Measurements from ENCODE around the gene ZNF414. TPM values are rescaled to one million over a fixed set of nuclear protein-coding genes. Genes with fewer than 3 reads are reported as not detected.
A peak's percentile ranks its signal among the peaks of the same experiment; 100 is the strongest.
"Not testable (repeated sequence)": the region's sequence is repeated elsewhere in the genome, so short reads cannot be mapped to it uniquely, and the experiment has no call there.

ZNF414 gene, protein sequence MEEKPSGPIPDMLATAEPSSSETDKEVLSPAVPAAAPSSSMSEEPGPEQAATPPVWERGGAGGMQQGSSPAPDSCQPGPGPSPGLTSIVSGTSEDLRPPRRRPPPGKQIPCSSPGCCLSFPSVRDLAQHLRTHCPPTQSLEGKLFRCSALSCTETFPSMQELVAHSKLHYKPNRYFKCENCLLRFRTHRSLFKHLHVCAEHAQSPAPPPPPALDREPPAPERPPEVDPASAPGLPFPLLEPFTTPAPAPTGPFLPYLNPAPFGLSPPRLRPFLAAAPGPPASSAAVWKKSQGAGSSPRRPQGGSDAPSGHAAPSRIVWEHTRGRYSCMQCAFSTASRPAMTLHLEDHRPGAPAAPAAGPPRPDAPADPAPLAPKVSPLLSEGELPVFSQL
- 4.1 and 8.5 TPM in 2 replicates for total RNA-seq (2014; rRNA removed; shearing (Covaris generic))
- 31.1 and 38.5 TPM in 2 replicates for polyA plus RNA-seq (2015; cell fraction: cytosol; rRNA removed)
- 26.6 and 28.2 TPM in 2 replicates for polyA plus RNA-seq (2015; cell fraction: nucleus; rRNA removed)

DNA sequence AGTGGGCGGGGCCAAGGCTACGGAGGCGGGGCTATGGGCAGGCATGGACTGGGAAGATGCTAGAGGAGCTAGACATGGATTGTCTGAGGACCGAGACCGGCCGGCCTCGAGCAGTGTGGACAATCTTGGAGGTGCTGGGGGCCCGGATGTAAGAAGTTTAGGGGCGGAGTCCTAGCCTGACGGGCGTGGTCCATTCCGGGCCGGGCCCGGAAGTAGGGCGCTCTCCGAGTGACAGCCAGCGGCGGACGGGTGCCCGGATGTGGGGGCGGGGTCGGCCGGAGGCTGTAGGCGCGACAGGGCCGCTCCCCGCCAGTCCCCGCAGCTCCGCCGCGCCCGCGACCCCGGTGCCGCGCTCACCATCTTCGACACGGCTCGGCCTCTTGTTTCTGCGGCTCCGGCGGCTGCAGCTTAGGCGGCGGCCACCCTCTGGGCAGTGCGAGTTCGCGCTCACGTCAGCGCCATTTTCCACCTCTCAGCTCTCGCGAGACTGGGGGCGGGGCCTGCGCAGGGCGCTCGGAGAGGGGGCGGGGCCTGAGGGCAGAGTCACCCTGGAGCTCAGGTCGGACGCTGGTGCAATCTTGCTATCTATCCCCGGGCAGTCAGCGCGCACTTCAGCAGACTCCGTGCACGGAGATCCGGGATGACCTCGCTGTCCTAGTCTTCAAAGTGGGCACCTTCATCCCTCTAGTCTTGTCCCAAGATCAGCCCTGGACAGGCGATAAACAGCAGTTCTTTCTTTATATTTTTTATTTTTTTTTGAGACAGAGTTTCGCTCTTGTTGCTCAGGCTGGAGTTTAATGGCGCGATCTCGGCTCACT is at the start of gene ZNF414:
ZNF414 (minus strand) TSS at position 481 of the 818 bp plus-strand sequence; CDS start at position 360, 121 bp downstream.
- DNase-seq (ENCODE audit: low read depth), result peak; percentile 96

DNA sequence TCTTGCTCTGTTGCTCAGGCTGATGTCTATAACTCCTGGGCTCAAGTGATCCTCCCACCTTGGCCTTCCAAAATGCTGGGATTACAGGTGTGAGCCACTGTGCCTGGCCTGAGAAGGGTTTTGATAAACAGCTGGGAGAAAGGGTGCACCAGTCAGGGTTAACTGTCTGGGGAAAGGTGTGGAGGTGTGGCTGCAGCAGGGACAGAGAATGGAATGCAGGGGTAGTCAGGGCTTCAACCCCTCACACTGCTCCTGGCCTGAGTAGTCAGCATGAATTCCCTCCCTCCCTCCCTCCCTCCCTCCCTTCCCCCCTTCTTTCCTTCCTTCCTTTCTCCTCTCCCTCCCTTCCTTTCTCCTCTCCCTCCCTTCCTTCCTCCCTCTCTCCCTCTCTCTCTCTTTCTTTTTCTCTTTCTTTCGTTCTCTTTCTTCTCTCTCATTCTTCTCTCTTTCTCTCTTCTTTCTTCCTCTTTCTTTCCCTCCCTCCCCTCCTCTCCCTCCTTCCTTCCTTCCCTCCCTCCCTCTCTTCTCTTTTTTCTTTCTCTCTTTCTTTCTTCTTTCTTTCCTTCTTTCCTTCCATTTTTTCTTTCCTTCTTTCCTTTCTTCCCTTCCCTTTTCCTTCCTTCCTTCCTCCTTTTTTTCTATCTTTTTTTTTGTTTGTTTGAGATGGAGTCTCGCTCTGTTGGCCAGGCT is 47.3 kb upstream of the ZNF414 start:
- no peak for DNase-seq (ENCODE audit: low read depth)

DNA sequence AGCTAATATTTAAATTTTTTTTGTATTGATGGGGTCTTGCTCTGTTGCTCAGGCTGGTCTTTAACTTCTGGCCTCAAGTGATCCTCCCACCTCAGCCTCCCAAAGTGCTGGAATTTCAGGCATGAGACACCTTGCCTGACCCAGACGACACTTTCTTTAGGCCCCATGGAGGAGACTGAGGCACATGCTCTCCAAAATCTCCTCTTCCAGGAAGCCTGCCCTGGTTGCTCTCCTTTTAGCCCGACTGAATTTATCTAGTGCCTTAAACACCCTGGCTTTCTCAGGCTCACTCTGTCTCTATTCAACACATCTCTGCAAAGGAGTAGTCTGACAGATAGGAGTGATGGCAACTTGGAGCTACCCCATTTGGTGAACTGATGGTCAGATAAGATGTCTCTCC is 44.4 kb upstream of the ZNF414 start:
- DNase-seq (ENCODE audit: low read depth), result no peak

DNA sequence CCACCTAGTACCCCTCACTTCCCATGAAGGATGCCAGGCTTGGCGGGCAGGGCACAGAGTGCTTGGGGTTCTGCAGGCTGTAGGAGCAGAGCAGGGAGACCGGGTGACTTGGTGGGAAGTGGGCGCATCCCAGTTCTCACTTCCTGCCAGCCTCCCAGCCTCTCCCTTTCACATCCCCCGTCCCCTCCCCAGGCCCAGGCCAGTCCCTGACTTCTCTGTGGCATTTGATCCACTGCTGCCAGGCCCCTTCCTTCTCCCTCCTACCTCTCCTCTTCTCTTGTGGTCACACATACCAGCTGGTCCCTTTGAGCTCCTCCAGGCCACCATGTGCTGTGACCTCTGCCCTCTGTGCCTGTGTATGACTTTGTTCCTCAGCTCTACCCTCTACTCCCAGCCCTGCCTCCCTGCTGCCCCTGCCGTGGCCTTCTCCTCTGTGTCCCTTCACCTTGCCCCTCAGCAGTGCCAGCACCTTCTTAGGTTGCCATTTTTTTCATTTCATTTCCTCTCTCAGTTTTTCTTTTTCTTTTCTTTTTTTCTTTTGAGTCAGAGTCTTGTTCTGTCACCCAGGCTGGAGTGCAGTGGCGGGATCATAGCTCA is 43.8 kb upstream of the ZNF414 start:
- no peak for DNase-seq (ENCODE audit: low read depth)

DNA sequence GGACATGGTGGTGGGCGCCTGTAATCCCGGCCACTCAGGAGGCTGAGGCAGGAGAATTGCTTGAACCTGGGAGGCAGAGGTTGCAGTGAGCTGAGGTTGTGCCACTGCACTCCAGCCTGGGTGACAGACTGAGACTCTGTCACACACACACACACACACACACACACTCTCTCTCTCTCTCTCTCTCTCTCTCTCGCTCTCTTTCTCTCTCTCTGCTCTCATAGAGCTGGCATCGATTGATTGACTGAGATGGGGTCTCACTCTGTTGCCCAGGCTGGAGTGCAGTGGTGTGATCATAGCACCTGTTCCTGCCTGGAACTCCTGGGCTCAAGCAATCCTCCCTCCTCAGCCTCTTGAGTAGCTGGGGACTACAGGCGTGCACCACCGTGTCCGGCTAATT is 39.8 kb upstream of the ZNF414 start:
- not testable (repeated sequence) for DNase-seq (ENCODE audit: low read depth)

DNA sequence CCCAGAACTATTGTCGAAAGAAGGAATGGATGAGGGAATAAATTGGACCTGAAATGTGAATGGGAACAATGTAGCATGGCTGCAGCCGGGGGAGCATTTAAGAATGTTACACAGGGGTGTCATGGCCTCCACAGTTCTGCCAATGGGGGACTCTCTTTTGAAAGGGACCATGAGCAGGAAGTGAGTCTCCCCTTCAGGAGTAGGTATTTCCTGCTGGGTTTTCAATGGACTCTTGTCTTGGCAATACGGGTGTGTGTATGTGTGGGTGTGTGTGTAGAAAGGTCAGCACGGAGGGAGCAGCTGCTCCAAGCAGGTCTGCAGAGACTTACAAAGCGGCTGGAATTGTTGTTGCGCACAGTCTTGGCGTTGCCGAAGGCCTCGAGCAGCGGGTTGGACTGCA is 38.8 kb upstream of the ZNF414 start:
- peak; percentile 55 for DNase-seq (ENCODE audit: low read depth)

DNA sequence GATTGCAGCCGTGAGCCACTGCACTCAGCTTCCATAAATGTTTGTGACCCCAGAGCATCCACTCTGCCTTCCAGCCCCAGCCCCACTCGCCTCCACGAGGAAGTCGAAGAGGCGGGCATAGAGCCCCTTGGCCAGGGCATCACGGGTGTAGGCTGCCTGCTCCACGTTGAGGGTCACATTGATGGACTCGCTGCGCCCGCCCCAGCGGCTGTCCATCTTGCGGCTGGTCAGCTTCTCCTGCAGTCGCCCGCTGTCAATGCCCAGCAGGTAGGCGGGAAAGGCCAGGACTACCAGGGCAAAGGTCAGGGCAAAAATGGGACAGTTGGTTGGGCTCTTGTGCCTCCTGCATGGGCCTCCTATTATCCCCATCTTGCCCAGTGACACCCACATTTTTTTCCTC is 36.1 kb upstream of the ZNF414 start:
- no peak for DNase-seq (ENCODE audit: low read depth)

DNA sequence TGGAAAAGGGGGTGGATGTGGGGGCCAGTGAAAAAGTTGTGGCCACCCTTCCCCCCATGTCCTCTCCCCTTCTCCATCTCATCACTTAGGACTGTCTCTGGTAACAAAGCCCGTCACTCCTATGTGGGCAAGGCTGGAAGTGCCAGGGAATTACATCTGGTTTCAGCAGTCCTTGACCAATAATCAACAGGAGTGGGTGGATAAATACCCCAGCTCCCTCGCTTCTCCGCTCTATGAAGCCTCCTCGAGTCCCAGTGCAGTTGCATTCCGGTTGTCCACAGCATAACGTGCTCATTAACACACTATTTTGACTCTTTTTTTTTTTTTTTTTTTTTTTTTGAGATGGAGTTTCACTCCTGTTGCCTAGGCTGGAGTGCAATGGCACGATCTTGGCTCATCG is 31.8 kb upstream of the ZNF414 start:
- no peak for DNase-seq (ENCODE audit: low read depth)

DNA sequence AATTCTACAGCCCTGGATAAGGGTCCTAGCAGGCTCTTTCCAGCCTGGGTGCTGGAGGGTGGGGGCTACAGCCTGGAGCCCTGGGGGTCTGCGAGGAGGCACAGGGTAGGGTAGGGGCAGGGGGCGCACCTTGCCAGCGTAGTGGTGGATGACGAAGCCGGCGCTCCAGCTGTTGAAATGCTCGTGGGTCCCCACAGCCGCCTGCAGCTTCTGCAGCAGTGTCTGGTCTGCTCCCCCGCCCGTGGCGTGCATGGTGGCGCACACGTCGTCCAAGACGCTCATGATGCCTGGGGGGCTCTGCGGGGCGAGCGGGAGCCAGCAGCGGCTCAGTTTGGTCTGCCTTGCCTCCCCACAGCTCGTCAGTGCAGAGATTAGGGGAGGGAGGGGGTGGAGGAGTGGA is 30.2 kb upstream of the ZNF414 start:
- no peak for DNase-seq (ENCODE audit: low read depth)

DNA sequence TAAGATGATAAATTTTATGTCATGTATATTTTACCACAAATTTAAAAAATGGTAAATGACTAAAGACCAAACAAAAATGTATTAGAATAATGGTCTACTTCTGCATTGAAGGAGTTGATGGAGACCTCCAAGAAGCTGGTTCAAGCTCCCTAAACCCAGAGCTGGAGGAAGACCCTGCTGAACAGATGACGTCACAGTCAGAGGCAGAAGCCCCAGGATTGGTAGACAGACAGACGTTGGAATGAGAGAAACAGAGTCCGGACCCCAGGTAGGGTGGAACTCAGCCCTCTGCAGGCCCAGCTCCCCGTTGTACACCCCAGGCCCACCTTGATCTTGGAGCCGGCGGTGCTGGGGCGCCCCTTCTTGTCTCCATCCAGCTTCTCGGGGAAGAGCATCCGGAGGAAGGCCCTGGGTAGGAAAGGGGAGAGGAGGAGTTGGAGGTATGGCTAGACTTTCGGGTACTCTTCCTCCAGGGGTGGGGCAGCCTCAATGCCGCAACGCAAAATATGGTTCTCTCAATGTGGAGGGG is 25.7 kb upstream of the ZNF414 start:
- DNase-seq (ENCODE audit: low read depth), result no peak

DNA sequence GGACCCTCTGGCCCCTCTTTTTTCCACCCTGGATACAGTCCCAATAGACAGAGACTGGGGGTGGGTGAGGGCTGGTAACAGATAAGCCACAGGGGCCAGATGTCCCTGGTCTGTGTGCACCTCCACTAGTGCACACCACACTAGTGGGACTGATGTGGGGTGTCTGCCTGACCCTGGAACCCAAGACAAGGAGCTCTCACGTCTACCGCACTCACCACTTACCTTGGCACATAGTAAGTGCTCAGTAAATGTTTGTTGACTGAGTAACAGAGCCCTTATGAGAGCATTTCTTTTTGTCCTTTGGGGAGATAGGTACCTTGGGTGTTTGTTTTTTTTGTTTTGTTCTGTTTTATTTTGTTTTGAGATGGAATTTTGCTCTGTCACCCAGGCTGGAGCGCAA is 23.1 kb upstream of the ZNF414 start:
- DNase-seq (ENCODE audit: low read depth), result no peak

DNA sequence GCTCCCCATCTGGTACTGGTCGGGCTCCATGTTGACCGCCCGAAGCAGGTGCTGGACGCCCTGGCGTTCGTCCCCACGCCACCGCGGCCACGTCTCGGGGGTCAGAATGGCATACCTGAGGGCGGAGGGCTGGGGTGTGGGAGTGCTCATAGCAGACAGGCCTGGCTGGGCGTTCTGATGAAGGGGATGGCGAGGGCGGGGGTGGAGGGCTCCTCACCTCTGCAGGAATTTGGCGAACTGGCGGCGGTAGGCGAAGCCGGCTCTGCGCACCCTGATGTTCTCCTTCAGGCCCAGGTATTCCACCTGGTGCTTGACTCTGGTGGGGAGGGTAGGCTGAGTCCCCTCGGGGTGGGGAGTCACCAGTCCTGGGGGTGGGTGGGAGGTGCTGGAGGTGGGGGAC is 22.3 kb upstream of the ZNF414 start:
- DNase-seq (ENCODE audit: low read depth), result no peak

DNA sequence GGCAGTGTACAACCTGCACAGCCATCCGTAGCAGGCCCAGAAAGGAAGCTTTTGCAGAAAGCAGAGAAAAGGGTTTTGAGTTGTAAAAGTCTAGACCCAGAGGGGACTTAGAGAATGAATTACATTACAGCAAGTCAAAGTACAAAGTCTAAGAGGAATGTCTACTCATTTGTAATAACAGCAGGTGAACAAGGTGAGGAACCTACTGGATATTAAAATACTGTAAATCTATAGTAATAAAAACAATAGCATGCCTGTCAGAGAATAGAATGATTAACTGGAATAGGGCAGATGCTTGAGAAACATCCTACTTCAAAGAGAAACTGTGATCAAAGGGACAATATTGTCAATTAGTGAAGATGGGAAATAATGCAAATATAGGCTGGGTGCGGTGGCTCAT is 18.3 kb upstream of the ZNF414 start:
- DNase-seq (ENCODE audit: low read depth), result no peak

DNA sequence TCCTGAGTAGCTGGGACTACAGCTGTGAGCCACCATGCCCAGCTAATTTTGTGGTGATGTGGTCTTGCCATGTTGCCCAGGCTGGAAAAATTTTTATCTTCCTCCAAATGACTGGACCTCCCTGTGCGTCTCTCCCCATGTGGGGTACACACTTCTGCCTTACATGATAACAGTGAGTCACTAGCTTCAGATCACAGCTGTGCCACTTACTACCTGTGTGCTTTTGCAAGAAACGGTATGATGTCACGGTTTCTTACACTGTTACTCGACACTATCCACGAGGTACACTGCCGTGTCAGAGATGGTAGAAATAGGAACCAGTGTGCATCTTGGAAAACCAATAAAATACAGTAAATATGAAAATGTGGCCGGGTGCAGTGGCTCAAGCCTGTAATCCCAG is 17.5 kb upstream of the ZNF414 start:
- no peak for DNase-seq (ENCODE audit: low read depth)

DNA sequence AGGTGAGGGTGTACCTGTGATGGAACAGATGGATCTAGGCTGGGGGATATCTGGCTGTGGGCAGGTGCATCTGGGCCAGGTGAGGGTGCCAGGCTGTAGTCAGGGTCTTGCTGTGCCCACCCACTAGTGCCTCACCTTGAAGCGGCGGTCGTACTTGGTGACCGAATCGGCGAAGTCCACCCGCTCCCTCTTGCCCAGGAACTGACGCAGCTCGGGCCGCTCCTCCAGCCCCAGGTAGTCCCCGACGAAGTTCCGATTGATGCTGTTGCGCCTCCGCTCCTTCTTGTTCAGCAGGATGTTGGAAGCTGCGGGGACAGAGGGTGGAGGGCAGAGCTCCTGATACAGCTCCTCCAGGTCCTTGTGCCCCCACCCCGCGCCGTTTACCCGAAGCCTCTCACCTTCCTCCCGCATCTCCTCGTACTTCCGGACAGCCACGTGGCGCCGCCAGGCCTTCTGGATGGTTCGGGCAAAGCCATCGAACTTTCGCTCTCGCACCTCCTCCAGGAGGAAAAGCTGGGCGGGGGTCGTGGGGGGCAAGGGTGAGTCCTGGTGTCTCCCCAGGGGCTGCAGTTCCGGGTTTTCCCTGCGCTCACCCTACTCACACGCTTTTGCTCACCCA is 16.2 kb upstream of the ZNF414 start:
- no peak for DNase-seq (ENCODE audit: low read depth)

DNA sequence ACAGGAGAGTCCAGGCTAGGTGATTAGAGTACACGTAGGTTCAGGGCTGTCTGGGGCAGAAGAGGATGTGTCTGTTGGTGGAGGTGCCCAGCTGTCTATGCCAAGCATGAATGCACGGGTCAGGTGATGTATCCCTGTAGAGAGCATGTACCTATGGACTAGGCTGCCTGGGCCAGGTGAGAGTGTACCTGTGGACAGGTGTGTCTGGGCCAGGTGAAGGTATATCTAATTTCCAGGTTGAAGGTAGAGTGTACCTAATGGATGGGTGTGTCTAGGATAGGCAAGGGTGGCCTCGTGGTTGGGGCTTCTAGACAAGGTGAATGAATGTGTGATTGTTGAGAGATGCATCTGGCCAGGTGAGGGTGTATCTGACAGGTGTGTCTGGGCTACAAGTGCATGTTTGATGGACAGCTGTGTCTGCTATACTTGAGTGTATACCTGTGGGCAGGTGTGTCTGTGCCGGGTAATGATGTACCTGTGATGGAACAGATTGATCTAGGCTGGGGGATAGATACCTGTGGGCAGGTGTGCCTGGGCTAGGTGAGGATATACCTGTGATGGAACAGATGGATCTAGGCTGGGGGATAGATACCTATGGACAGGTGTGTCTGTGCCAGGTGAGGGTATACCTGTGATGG is 15.5 kb upstream of the ZNF414 start:
- no peak for DNase-seq (ENCODE audit: low read depth)

DNA sequence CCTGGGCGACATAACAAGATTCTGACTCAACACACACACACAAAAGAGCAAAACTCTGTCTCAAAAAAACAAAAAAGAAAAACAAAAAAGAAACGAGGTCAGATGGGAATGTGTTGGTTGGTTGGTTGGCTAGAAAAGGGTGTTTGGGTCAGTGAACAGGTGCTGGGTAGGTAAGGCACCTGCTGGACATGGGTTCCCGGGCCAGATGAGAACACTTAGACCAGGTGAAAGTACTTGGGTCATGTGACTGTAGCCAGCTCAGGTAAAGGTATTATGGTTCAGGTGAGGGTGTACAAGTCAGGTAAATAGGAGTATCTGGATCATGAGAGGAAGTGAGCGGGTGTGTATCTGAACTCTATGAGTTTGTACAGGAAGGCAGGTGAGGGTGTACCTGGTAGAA is 14.5 kb upstream of the ZNF414 start:
- no peak for DNase-seq (ENCODE audit: low read depth)

DNA sequence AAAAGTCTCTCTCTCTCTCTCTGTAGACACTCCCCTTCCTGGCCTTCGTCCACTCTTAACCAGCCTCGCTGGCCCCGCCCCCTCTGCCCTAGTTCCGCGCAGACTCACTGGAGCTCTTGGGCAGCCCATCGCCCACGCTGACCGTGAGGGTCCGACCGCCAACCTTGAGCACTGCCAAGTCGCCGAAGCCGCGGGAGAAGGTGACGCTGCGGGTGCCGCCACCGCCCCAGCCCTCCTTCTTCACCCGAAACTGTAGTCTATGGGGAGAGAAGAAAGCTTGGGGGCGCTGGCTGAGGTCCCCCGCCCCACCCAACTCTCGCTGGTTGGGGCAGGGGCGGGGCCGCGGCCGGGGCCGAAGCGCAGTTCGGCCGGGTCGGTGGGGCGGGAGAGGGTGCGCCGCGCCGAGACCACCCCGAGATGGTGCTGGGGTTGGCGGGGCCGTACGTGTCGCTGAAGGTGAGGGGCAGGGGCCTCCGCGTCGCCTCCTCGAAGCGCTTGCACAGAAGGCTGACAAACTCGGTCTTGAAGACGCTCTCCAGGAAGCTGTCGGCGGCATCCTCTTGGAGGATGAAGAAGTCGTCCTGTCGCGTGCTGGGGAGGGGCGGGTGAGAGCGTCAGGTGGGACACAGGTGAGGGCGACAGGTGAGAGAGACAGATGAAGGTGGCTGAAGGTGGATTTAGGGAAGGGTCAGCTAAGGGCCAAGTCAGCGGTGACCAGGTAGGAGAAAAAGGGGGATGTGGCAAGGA is 12.6 kb upstream of the ZNF414 start:
- DNase-seq (ENCODE audit: low read depth), result no peak

DNA sequence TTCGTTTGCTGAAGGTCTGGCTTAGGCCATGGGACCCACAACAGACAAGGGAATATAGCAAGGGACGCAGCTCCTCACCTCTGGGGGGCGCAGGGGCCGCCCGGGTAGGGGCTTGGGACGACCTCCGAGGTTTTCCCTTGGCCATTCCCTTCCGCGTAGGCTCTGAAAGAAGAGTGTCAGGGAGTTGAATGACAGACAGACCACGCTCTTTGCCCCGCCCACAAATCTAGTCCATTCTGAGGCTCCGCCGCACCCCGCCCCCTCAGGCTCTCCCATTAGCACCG is 11.4 kb upstream of the ZNF414 start:
- no peak for DNase-seq (ENCODE audit: low read depth)

DNA sequence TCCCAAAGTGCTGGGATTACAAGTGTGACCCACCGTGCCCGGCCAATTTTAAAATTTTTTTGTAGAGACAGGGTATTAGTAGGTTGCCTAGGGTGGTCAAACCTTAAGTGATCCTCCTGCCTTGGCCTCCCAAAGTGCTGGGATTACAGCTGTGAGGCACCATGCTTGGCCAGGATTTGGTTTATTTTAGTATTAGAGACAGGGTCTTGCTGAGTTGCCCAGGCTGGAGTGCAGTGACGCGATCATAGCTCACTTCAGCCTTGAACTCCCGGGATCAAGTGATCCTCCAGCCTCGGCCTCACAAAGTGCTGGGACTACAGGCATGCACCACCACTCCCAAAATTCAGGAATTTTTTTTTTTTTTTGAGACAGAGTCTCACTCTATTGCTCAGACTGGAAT is 5.4 kb upstream of the ZNF414 start:
- DNase-seq (ENCODE audit: low read depth), result no peak

All from HT1080 (cell line).